ENCODE results near the gene PRKD3. TPM values are rescaled to one million over a fixed set of nuclear protein-coding genes. Genes with fewer than 3 reads are reported as not detected.
A peak's percentile ranks its signal among the peaks of the same experiment; 100 is the strongest.

Gene PRKD3
- total and polyA plus RNA-seq, 10 of the 15 experiments (the other 5 are each of a cell fraction or from before 2014, with no cell fraction given), result 3.3 to 14.9 (median 7.9) TPM

GRCh38 chr2:37343537-37344434 is 19.2 kb upstream of the PRKD3 start:
- CTCF ChIA-PET, result interaction anchor here (1.0 to 1.5 kb wide), 2 partner anchors 34 to 52 kb away, joined by 3 to 4 read pairs; no protein-coding TSS in a partner anchor
- TF ChIP-seq RAD21 (IDR thresholded peaks at IDR 0.05; ENCODE audit: insufficient read depth, low read depth, low read length) (peak; percentile 21; the same call in 1 of the 2 replicates), PRDM15 (CRISPR knock-in tag; IDR thresholded peaks at IDR 0.05) (no peak), RB1 (IDR thresholded peaks at IDR 0.05; ENCODE audit: borderline replicate concordance) (no peak)
- TF ChIP-seq, protein P1, sequence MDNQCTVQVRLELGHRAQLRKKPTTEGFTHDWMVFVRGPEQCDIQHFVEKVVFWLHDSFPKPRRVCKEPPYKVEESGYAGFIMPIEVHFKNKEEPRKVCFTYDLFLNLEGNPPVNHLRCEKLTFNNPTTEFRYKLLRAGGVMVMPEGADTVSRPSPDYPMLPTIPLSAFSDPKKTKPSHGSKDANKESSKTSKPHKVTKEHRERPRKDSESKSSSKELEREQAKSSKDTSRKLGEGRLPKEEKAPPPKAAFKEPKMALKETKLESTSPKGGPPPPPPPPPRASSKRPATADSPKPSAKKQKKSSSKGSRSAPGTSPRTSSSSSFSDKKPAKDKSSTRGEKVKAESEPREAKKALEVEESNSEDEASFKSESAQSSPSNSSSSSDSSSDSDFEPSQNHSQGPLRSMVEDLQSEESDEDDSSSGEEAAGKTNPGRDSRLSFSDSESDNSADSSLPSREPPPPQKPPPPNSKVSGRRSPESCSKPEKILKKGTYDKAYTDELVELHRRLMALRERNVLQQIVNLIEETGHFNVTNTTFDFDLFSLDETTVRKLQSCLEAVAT (IDR thresholded peaks at IDR 0.05), result no peak
- TF ChIP-seq, protein P2, sequence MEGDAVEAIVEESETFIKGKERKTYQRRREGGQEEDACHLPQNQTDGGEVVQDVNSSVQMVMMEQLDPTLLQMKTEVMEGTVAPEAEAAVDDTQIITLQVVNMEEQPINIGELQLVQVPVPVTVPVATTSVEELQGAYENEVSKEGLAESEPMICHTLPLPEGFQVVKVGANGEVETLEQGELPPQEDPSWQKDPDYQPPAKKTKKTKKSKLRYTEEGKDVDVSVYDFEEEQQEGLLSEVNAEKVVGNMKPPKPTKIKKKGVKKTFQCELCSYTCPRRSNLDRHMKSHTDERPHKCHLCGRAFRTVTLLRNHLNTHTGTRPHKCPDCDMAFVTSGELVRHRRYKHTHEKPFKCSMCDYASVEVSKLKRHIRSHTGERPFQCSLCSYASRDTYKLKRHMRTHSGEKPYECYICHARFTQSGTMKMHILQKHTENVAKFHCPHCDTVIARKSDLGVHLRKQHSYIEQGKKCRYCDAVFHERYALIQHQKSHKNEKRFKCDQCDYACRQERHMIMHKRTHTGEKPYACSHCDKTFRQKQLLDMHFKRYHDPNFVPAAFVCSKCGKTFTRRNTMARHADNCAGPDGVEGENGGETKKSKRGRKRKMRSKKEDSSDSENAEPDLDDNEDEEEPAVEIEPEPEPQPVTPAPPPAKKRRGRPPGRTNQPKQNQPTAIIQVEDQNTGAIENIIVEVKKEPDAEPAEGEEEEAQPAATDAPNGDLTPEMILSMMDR (IDR thresholded peaks at IDR 0.05 in 2 of 3, conservative IDR thresholded peaks at IDR 0.05 in 1 of 3; ENCODE audit: control insufficient read depth in 2 of 3, extremely low read depth in 1 of 3, insufficient read depth in 1 of 3, low read depth in 3 of 3, low read length in 3 of 3), result peak in 1 of 3 experiments; percentile 9; a peak in 1 of 6 replicates
- Histone ChIP-seq H3K27ac (ENCODE audit: control insufficient read depth, insufficient read depth) (no peak overlapping the region), H3K27me3 (replicated peaks in 1 of 2; ENCODE audit: control insufficient read depth in 2 of 2, insufficient read depth in 2 of 2, low read length in 1 of 2) (peaks cover 9 to 12% of the 10 kb centered on the region in 2 experiments), H2AFZ (ENCODE audit: control insufficient read depth, low read depth, low read length) (no peak overlapping the region), H3K36me3 (ENCODE audit: control insufficient read depth in 2 of 2, insufficient read depth in 2 of 2, low read length in 1 of 2) (no peaks in the 10 kb centered on the region), H3K79me2 (ENCODE audit: control insufficient read depth, insufficient read depth, low read length) (no peaks in the 10 kb centered on the region), H3K4me1 (ENCODE audit: control insufficient read depth, insufficient read depth, low read length) (peaks cover 7% of the 10 kb centered on the region; the same call in 1 of the 2 replicates), H3K9me3 (replicated peaks; ENCODE audit: control insufficient read depth, insufficient read depth, low read length) (no peaks in the 10 kb centered on the region), H3K4me2 (ENCODE audit: control insufficient read depth, insufficient read depth) (peak overlapping the region; percentile 94; the same call in 1 of the 2 replicates), H3K9ac (ENCODE audit: control insufficient read depth, insufficient read depth, low read length) (no peak overlapping the region), H4K20me1 (ENCODE audit: control insufficient read depth, insufficient read depth) (no peaks in the 10 kb centered on the region), H3K4me3 (no peak overlapping the region)
- POLR2A ChIA-PET, result interaction anchor here (0.6 kb wide), 1 partner anchor 15 kb away, joined by 3 read pairs; no protein-coding TSS in a partner anchor
- intact Hi-C loops (cut with micrococcal nuclease; ENCODE audit: unreplicated experiment), result no loop called here
- ATAC-seq, result peak; percentile 47; the same call in 1 of the 3 replicates
- no TSS peak for BruUV-seq (replicated peaks)
- SMC1A ChIA-PET (ENCODE audit: uncharacterized antibody, unreplicated experiment), result interaction anchor here (1.0 kb wide), 1 partner anchor 17 kb away, joined by 3 read pairs; no protein-coding TSS in a partner anchor
- FAIRE-seq, result no peak
- no peak for DNase-seq (ENCODE audit: low read depth, low spot score)
- WGBS (ENCODE audit: insufficient coverage, insufficient replicate concordance, low lambda C conversion rate, missing lambda C conversion rate), result 76% methylated on average over 7 of the region's 7 CpGs
- RAD21 ChIA-PET (ENCODE audit: unreplicated experiment), result interaction anchor here (1.8 kb wide), 1 partner anchor 53 kb away, joined by 3 read pairs; no protein-coding TSS in a partner anchor
- in situ Hi-C loops (cut with MboI), result no loop called here
